HEK293T (cell line): ENCODE results near the gene ACKR2.

Experiments
- ARNT ChIP-seq: fragments of 450-650 bp; IDR thresholded peaks from 2 replicates; pipeline ENCODE4 v1.6.1; 2017; ENCODE audit warnings: mild to moderate bottlenecking
- BHLHE40 ChIP-seq: fragments of 450-650 bp; IDR thresholded peaks from 2 replicates; pipeline ENCODE4 v1.6.1; 2016; ENCODE audit warnings: mild to moderate bottlenecking, moderate library complexity, borderline replicate concordance
- CTBP1 ChIP-seq: fragments of 450-650 bp; IDR thresholded peaks from 2 replicates; pipeline ENCODE4 v1.6.1; 2016; ENCODE audit warnings: borderline replicate concordance
- ELF4 ChIP-seq: fragments of 450-650 bp; IDR thresholded peaks from 2 replicates; pipeline ENCODE4 v1.6.1; 2017; ENCODE audit warnings: antibody characterized with exemption
- FOXA1 ChIP-seq: fragments of 450-650 bp; IDR thresholded peaks from 2 replicates; pipeline ENCODE4 v1.6.1; 2016; ENCODE audit warnings: mild to moderate bottlenecking
- FOXM1 ChIP-seq: fragments of 450-650 bp; IDR thresholded peaks from 2 replicates; pipeline ENCODE4 v1.6.1; 2017; ENCODE audit warnings: mild to moderate bottlenecking, borderline replicate concordance
- L3MBTL2 ChIP-seq: fragments of 450-650 bp; conservative IDR thresholded peaks from 2 replicates; pipeline ENCODE4 v1.6.1; 2016; ENCODE audit warnings: mild to moderate bottlenecking
- LEF1 ChIP-seq: fragments of 450-650 bp; IDR thresholded peaks from 2 replicates; pipeline ENCODE4 v1.6.1; 2017; ENCODE audit warnings: mild to moderate bottlenecking, borderline replicate concordance
- NFRKB ChIP-seq: fragments of 450-650 bp; IDR thresholded peaks from 2 replicates; pipeline ENCODE4 v1.6.1; 2016; ENCODE audit warnings: mild to moderate bottlenecking, moderate library complexity
- PKNOX1 ChIP-seq: fragments of 450-650 bp; IDR thresholded peaks from 2 replicates; pipeline ENCODE4 v1.6.1; 2016
- SP1 ChIP-seq: fragments of 450-650 bp; IDR thresholded peaks from 2 replicates; pipeline ENCODE4 v1.6.1; 2017
- SUZ12 ChIP-seq: fragments of 450-650 bp; IDR thresholded peaks from 2 replicates; pipeline ENCODE4 v1.6.1; 2016; ENCODE audit warnings: mild to moderate bottlenecking
- TARDBP ChIP-seq: fragments of 450-650 bp; IDR thresholded peaks from 2 replicates; pipeline ENCODE4 v1.6.1; 2016
- ZNF384 ChIP-seq: fragments of 450-650 bp; IDR thresholded peaks from 2 replicates; pipeline ENCODE4 v1.6.1; 2016

GRCh38 chr3:42846685-42847522 is 37.7 kb downstream of the ACKR2 start:
- TF ChIP-seq ELF4 (no peak), ZNF384 (no peak), TARDBP (no peak), NFRKB (no peak), SUZ12 (no peak), FOXM1 (no peak), SP1 (no peak), ARNT (no peak), CTBP1 (no peak), FOXA1 (no peak), L3MBTL2 (no peak), BHLHE40 (no peak), PKNOX1 (no peak), LEF1 (no peak)
